Mesothelial cell of epicardium (in vitro differentiated cells): ENCODE results near the gene RBMS3. TPM values are rescaled to one million over a fixed set of nuclear protein-coding genes. Genes with fewer than 3 reads are reported as not detected.

Experiments used
- DNase-seq, 2 experiments: peaks; one replicate each; pipeline ENCODE4 v3.0.0; 2021; ENCODE audit warnings: low spot score in 2 of 2; ENCODE audit not compliant: unreplicated experiment in 2 of 2
- H3K27ac Mint-ChIP-seq: 2 replicates; pipeline ENCODE4 v1.8.0; 2021; ENCODE audit warnings: mixed read lengths
- H3K27me3 Mint-ChIP-seq: 2 replicates; pipeline ENCODE4 v1.8.0; 2021; ENCODE audit warnings: low read depth, mixed read lengths
- H3K36me3 Mint-ChIP-seq: 2 replicates; pipeline ENCODE4 v1.8.0; 2021; ENCODE audit warnings: mixed read lengths
- H3K4me1 Mint-ChIP-seq: 2 replicates; pipeline ENCODE4 v1.8.0; 2021; ENCODE audit warnings: mixed read lengths
- H3K4me3 Mint-ChIP-seq: 2 replicates; pipeline ENCODE4 v1.8.0; 2021; ENCODE audit warnings: mild to moderate bottlenecking, moderate library complexity, mixed read lengths
- H3K9me3 Mint-ChIP-seq: 2 replicates; pipeline ENCODE4 v1.8.0; 2021; ENCODE audit warnings: mixed read lengths
- CTCF ChIP-seq: fragments of 200-600 bp; sonication (generic); IDR thresholded peaks from one replicate; pipeline ENCODE4 v1.5.0; 2021; ENCODE audit warnings: antibody characterized with exemption; ENCODE audit not compliant: unreplicated experiment
- total RNA-seq: library from RNA; stranded (reverse); gene quantifications from 3 replicates; pipeline ENCODE4 v1.2.1, GENCODE V29; 2021

RBMS3 gene
- total RNA-seq, 1 donor from 2014 or later, result 42.5 TPM

- Mint-ChIP-seq H3K27ac (peak overlapping the region; percentile 95), H3K4me1 (peaks cover 69% of the 10 kb centered on the region)
Observed at GRCh38 chr3:29282427-29283230, 1.8 kb downstream of the RBMS3 start.

GRCh38 chr3:29283231-29284119 is 2.6 kb downstream of the RBMS3 start:
- Mint-ChIP-seq H3K9me3 (no peaks in the 10 kb centered on the region), H3K27ac (peak overlapping the region; percentile 95), H3K4me1 (peaks cover 74% of the 10 kb centered on the region), H3K36me3 (no peaks in the 10 kb centered on the region), H3K4me3 (peak overlapping the region; percentile 90), H3K27me3 (no peaks in the 10 kb centered on the region)
- TF ChIP-seq CTCF, result no peak
- no peak for DNase-seq

More at GRCh38 chr3:29282427-29283230, 1.8 kb downstream of the RBMS3 start:
- TF ChIP-seq CTCF, result no peak
- Mint-ChIP-seq H3K4me3 (peak overlapping the region; percentile 90), H3K9me3 (no peaks in the 10 kb centered on the region), H3K36me3 (no peaks in the 10 kb centered on the region), H3K27me3 (no peaks in the 10 kb centered on the region)
- DNase-seq, result no peak

- Mint-ChIP-seq H3K27ac (peak overlapping the region; percentile 51), H3K36me3 (no peaks in the 10 kb centered on the region), H3K27me3 (no peaks in the 10 kb centered on the region), H3K4me1 (peaks cover 69% of the 10 kb centered on the region), H3K4me3 (peak overlapping the region; percentile 90), H3K9me3 (no peaks in the 10 kb centered on the region)
- no peak for TF ChIP-seq CTCF
- no peak for DNase-seq
Observed at GRCh38 chr3:29284497-29284896, 3.6 kb downstream of the RBMS3 start.

DNA sequence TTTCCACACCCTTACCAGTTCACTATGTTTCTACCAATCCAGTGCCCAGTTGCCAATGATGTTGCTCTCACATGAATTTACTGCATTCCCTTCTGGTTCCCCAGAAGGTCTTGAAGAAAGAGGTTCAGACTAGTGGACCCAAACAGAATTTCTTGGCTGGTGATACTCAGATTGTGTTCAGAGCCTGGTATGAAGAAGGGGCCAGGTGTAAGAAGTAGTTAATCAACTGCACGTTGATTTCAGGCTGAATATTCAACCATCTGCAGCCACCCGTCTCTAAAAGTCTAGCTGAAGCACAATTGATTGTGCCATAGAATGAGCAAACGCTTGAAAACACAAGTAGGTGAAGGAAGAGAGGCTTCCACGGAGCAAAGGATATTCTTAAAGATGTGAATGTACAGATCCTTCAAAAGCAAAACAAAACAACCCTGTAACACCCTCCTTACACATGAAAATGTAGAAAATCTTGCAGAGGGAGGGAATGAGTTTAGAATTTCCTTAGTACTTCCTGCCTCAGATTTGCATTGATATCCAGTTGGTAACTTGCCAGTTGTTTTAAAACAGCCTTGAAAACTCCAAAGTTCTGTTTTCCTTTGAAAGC is 4.7 kb downstream of the RBMS3 start:
- Mint-ChIP-seq H3K4me1 (peaks cover 60% of the 10 kb centered on the region), H3K9me3 (no peaks in the 10 kb centered on the region), H3K36me3 (no peaks in the 10 kb centered on the region), H3K27ac (peak overlapping the region; percentile 89), H3K27me3 (no peaks in the 10 kb centered on the region), H3K4me3 (peak overlapping the region; percentile 32)
- DNase-seq, result no peak
- no peak for TF ChIP-seq CTCF

DNA sequence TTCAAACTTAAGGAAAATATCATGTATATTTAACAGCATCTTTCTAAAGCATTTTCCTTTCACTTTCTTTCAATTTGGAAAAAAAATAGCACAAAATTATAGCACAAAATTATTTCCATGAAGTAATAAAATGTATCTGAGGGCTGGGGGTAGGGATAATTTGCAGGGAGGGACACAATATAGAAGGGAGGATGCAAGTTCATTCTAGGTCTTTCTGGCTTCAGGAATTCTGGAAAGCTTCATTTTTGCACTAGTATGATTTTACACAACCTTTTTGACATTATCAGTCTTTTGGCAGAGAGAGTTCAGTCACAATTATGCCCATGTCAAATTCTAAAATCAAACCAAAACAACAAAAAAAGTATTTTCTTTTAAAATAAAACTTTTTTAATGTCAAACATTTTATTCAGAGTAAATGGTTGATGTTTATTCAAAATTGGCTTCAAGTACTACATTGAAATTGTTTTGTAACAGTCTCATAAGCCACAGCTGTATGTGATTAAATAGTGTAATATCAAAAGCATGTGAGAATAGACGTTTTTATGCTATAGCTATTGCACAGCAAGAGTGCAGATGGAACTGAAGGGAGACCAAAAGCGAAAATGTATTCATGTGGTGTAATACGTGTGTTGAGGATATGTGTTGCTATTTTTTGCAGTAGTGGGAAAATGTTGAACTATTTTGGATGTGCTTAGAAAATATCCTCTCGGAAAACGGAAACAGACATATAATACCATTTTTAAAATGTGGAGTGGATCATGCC is 5.8 kb downstream of the RBMS3 start:
- TF ChIP-seq CTCF, result no peak
- Mint-ChIP-seq H3K4me3 (peak overlapping the region; percentile 32), H3K36me3 (peaks cover under 1% of the 10 kb centered on the region), H3K27me3 (no peaks in the 10 kb centered on the region), H3K4me1 (peaks cover 52% of the 10 kb centered on the region), H3K9me3 (no peaks in the 10 kb centered on the region), H3K27ac (peak overlapping the region; percentile 89)
- no peak for DNase-seq
